GM18499 (cell line): ENCODE measurements around the gene ENO2.
"Not testable (repeated sequence)": the region's sequence is repeated elsewhere in the genome, so short reads cannot be mapped to it uniquely, and the experiment has no call there.

Experiments used
- ATAC-seq: cut with Tn5 transposase; IDR thresholded peaks from one replicate; pipeline ENCODE4 v1.9.1; 2021; ENCODE audit warnings: moderate number of reproducible peaks; ENCODE audit not compliant: insufficient read depth, unreplicated experiment

ENO2 gene

GRCh38 chr12:6914246-6914946 is at the start of gene ENO2:
ENO2 (plus strand) TSS chr12:6914580; CDS start chr12:6915833, 1,253 bp downstream.
- ATAC-seq = no peak

GRCh38 chr12:6865307-6865706 is 49.1 kb upstream of the ENO2 start:
- ATAC-seq = not testable (repeated sequence)

GRCh38 chr12:6866163-6866919 is 48.0 kb upstream of the ENO2 start:
- ATAC-seq = no peak

- no peak for ATAC-seq
These were observed 47.4 kb upstream of the ENO2 start for GRCh38 chr12:6866920-6867412.

- ATAC-seq = no peak
These were observed 46.8 kb upstream of the ENO2 start, which contains the start of gene TPI1 for GRCh38 chr12:6867413-6868210. TPI1 (plus strand) TSS chr12:6867531; CDS start chr12:6867567, 36 bp downstream.

- no peak for ATAC-seq
These were observed 46.0 kb upstream of the ENO2 start for GRCh38 chr12:6868211-6869048.

- ATAC-seq = no peak
These were observed 45.0 kb upstream of the ENO2 start for GRCh38 chr12:6869049-6870021.

GRCh38 chr12:6870304-6870703 is 44.1 kb upstream of the ENO2 start:
- ATAC-seq = not testable (repeated sequence)

- no peak for ATAC-seq
These were observed 43.1 kb upstream of the ENO2 start for GRCh38 chr12:6871052-6871957.

GRCh38 chr12:6872073-6873048 is 42.0 kb upstream of the ENO2 start:
- no peak for ATAC-seq

GRCh38 chr12:6873094-6874014 is 41.0 kb upstream of the ENO2 start, which contains the start of gene SPSB2:
SPSB2 (minus strand) TSS chr12:6873303; CDS start chr12:6872901, 402 bp downstream.
- ATAC-seq = peak; percentile 40

GRCh38 chr12:6874015-6874368 is 40.4 kb upstream of the ENO2 start:
- not testable (repeated sequence) for ATAC-seq

- not testable (repeated sequence) for ATAC-seq
These were observed 34.6 kb upstream of the ENO2 start for GRCh38 chr12:6879824-6880223.

GRCh38 chr12:6883252-6883651 is 31.1 kb upstream of the ENO2 start:
- ATAC-seq = no peak

- ATAC-seq = no peak
These were observed 30.7 kb upstream of the ENO2 start for GRCh38 chr12:6883683-6884082.
